NCI-H128 (cell line): Measurements from ENCODE around the gene TSEN54.

ENCODE experiments used
- DNase-seq: peaks from one replicate; lab custom pipeline; 2025; ENCODE audit not compliant: unreplicated experiment; lab: John Stamatoyannopoulos, UW

TSEN54 gene

GRCh38 chr17:75488693-75489510 is 27.4 kb upstream of the TSEN54 start:
- DNase-seq: no peak

GRCh38 chr17:75489511-75489955 is 26.8 kb upstream of the TSEN54 start:
- DNase-seq: no peak

GRCh38 chr17:75490173-75490743 is 26.1 kb upstream of the TSEN54 start:
- DNase-seq: no peak

- DNase-seq: no peak
Measured at GRCh38 chr17:75490953-75491649, 25.2 kb upstream of the TSEN54 start.

GRCh38 chr17:75491680-75492079 is 24.6 kb upstream of the TSEN54 start:
- DNase-seq: no peak

- no peak for DNase-seq
Measured at GRCh38 chr17:75492555-75493168, 23.7 kb upstream of the TSEN54 start.

GRCh38 chr17:75493476-75494129 is 22.7 kb upstream of the TSEN54 start:
- DNase-seq: no peak

GRCh38 chr17:75494326-75494877 is 21.9 kb upstream of the TSEN54 start:
- no peak for DNase-seq

- DNase-seq: no peak
Measured at GRCh38 chr17:75496005-75496404, 20.3 kb upstream of the TSEN54 start.

GRCh38 chr17:75498039-75498725 is 18.1 kb upstream of the TSEN54 start:
- DNase-seq: no peak

- no peak for DNase-seq
Measured at GRCh38 chr17:75498726-75499213, 17.6 kb upstream of the TSEN54 start.

GRCh38 chr17:75499313-75500022 is 16.9 kb upstream of the TSEN54 start:
- no peak for DNase-seq

- DNase-seq: no peak
Measured at GRCh38 chr17:75500419-75501216, 15.7 kb upstream of the TSEN54 start.

GRCh38 chr17:75501378-75502071 is 14.8 kb upstream of the TSEN54 start:
- no peak for DNase-seq

- no peak for DNase-seq
Measured at GRCh38 chr17:75502072-75502720, 14.1 kb upstream of the TSEN54 start.

GRCh38 chr17:75502721-75503329 is 13.5 kb upstream of the TSEN54 start:
- DNase-seq: no peak

GRCh38 chr17:75503337-75503950 is 12.9 kb upstream of the TSEN54 start:
- DNase-seq: no peak
